Gastrocnemius medialis (tissue), 4 donors: ENCODE measurements around the gene SSTR5. TPM values are rescaled to one million over a fixed set of nuclear protein-coding genes. Genes with fewer than 3 reads are reported as not detected.

ENCODE experiments used
- ATAC-seq, 2 donors: fragments of 150-250 bp; one replicate each; pipeline ENCODE4 v1.9.1; 2016
- DNase-seq, 2 donors: peaks; one replicate each; pipeline ENCODE4 v3.0.0-alpha.2; 2019
- H3K27ac ChIP-seq, 4 donors: fragments of 200-600 bp; sonication (generic); 1 replicate in 1 of 4; 2 replicates in 3 of 4; pipeline ENCODE4 v1.5.1; 2016 to 2018; ENCODE audit warnings: mild to moderate bottlenecking in 2 of 4, moderate library complexity in 1 of 4
- H3K27me3 ChIP-seq, 3 donors: fragments of 200-600 bp; sonication (generic) in 2 of 3; 1 replicate in 1 of 3; 2 replicates in 2 of 3; pipeline versions ENCODE4 v1.5.1 to v1.6.0; 2016 to 2019; ENCODE audit warnings: mild to moderate bottlenecking in 1 of 3, moderate library complexity in 1 of 3
- H3K36me3 ChIP-seq, 2 donors: fragments of 200-600 bp; sonication (generic) in 1 of 2; one replicate each; pipeline ENCODE4 v1.5.1; 2017 to 2018
- H3K4me1 ChIP-seq, 2 donors: fragments of 200-600 bp; sonication (generic) in 1 of 2; one replicate each; pipeline ENCODE4 v1.5.1; 2016 to 2017; ENCODE audit warnings: mild to moderate bottlenecking in 2 of 2
- H3K4me3 ChIP-seq, 4 donors: fragments of 200-600 bp; sonication (generic) in 3 of 4; 1 replicate in 1 of 4; 2 replicates in 3 of 4; pipeline ENCODE4 v1.5.1; 2016 to 2019; ENCODE audit warnings: mild to moderate bottlenecking in 2 of 4
- H3K9me3 ChIP-seq, 3 donors: fragments of 200-600 bp; sonication (generic) in 2 of 3; 1 replicate in 1 of 3; 2 replicates in 2 of 3; pipeline ENCODE4 v1.5.1; 2016 to 2019
- POLR2A ChIP-seq, 2 donors: fragments of 450-650 bp; IDR thresholded peaks; one replicate each; pipeline ENCODE4 v1.6.1; 2017; ENCODE audit warnings: antibody characterized with exemption in 2 of 2, mild to moderate bottlenecking in 2 of 2, moderate library complexity in 2 of 2
- in situ Hi-C, 4 donors: fragments of 200-750 bp; cut with MboI; loops; one replicate each; pipeline versions ENCODE4 v1.15.0 to v1.8.0; 2017; ENCODE audit warnings: low sequenced_read_pairs in 4 of 4
- intact Hi-C: fragments of 100-400 bp; cut with DNase I; formaldehyde crosslinking; loops from one replicate; pipeline ENCODE4 v1.15.1; 2023; ENCODE audit warnings: low total_unique reads
- total RNA-seq, 4 donors: library from RNA; depleted of rRNA; stranded (reverse); fragments of >200 nt; gene quantifications; one replicate each; pipeline versions ENCODE4 v1.1.0 to v1.2.3, GENCODE V29; 2016
- TF ChIP-seq, protein P1 (sequence below), 5 experiments: fragments of 450-650 bp in 3 of 5; fragments of 200-600 bp in 2 of 5; sonication (generic) in 2 of 5; IDR thresholded peaks in 4 of 5; conservative IDR thresholded peaks in 1 of 5; 1 replicate in 4 of 5; 2 replicates in 1 of 5; pipeline ENCODE4 v1.5.1; 2016 to 2019; ENCODE audit warnings: antibody characterized with exemption in 5 of 5, mild to moderate bottlenecking in 3 of 5, moderate library complexity in 3 of 5

SSTR5 gene
- total RNA-seq, 4 donors from 2014 or later = 0.24 to 1.3 (median 0.33) TPM; not detected in 1

DNA sequence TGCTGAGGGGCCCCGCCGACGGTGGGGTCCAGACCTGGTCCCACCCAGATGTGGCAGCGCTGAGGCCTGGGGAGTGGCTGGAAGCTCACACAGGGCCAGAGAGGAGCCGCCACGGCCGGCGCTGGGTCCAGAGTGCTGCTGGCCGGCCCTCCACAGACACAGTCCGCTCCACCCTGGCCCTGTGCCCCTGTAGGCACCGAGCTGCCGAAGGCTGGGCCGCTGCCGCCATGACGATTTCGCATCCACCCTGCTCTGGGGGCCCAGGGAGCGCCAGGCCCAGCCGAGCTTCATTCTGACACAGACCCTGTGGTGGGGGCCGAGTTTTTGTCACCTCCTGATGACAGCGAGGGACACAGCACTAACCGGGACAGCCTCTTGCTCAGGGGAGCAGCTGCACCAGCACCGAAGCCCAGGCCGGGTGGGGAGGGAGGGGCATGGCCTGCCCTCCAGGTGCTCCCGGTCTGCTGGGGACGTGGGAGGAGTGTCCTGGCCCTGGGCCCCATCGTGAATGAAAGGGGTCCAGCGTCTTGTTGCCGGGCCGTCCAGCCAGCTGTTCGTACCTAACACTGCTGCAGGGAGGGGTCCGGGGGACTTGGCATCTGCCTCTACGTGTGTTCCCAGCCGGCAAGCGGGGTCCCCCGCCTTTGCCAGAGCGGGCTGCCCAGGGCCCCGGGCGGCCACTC lies 27.1 kb upstream of the SSTR5 start:
- no peak overlapping the region for H3K4me3 ChIP-seq
- peaks cover 0 to 4% of the 10 kb centered on the region in 2 donors for H3K4me1 ChIP-seq
- no peaks in the 10 kb centered on the region for H3K9me3 ChIP-seq
- ATAC-seq (no peak), DNase-seq (no peak)
- no peaks in the 10 kb centered on the region for H3K36me3 ChIP-seq
- H3K27ac ChIP-seq = no peak overlapping the region
- H3K27me3 ChIP-seq = peaks cover 54 to 81% (median 71%) of the 10 kb centered on the region in 3 donors
- in situ Hi-C loops = no loop called here
- intact Hi-C loops = no loop called here
- TF ChIP-seq POLR2A (IDR thresholded peaks at IDR 0.05) = no peak
- TF ChIP-seq, protein P1, sequence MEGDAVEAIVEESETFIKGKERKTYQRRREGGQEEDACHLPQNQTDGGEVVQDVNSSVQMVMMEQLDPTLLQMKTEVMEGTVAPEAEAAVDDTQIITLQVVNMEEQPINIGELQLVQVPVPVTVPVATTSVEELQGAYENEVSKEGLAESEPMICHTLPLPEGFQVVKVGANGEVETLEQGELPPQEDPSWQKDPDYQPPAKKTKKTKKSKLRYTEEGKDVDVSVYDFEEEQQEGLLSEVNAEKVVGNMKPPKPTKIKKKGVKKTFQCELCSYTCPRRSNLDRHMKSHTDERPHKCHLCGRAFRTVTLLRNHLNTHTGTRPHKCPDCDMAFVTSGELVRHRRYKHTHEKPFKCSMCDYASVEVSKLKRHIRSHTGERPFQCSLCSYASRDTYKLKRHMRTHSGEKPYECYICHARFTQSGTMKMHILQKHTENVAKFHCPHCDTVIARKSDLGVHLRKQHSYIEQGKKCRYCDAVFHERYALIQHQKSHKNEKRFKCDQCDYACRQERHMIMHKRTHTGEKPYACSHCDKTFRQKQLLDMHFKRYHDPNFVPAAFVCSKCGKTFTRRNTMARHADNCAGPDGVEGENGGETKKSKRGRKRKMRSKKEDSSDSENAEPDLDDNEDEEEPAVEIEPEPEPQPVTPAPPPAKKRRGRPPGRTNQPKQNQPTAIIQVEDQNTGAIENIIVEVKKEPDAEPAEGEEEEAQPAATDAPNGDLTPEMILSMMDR (IDR thresholded peaks at IDR 0.05 in 4 of 5, conservative IDR thresholded peaks at IDR 0.05 in 1 of 5) = no peak

DNA sequence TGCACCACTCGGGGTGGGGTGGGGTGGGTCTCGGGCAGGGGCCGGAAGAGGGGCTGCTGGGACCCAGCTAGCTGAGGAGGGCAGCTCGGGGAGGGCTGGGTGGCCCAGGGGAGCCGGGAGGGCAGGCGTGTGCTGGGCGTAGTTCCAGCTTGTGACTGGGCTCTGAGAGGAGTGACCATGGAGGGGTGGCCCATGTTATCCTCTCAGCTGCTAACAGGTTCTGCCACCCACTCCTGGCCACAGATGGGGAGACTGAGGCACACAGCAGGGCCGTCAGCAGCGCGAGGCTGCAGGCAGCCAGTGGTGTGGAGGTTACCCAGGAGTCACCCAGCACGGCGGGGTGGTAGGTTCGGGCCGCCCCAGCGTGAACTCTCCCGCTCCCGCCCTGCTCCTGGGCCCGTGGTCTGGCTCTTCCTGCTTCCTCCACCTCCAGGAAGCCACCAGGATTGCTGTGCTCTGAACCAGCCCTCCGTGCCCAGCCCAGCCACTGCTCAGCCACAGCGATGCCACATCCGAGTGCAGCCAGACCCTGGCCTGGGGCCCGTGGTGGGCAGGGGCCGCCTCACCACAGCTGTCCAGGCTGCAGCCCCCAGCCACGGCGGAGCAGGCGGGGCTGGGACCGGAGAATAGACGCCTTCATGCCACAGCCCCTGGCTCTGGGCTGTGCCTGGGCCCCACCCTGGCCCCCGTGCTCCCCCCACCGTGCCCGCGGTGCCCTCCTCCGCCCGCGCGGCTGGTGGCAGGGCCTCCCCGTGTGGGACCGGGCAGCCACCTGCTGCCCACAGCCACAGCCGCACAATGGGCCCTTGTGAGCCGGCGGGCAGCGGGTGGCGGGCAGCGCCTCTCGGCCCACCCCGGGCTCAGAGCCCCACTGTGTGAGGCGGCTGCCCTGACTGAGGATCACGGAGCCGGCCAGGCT lies 26.3 kb upstream of the SSTR5 start:
- Histone ChIP-seq H3K4me1 (peaks cover 0 to 4% of the 10 kb centered on the region in 2 donors), H3K27me3 (peaks cover 54 to 86% (median 71%) of the 10 kb centered on the region in 3 donors), H3K9me3 (no peaks in the 10 kb centered on the region), H3K4me3 (no peak overlapping the region), H3K27ac (no peak overlapping the region), H3K36me3 (no peaks in the 10 kb centered on the region)
- ATAC-seq = no peak
- DNase-seq = no peak
- TF ChIP-seq, protein P1 (IDR thresholded peaks at IDR 0.05 in 4 of 5, conservative IDR thresholded peaks at IDR 0.05 in 1 of 5) = no peak
- no peak for TF ChIP-seq POLR2A (IDR thresholded peaks at IDR 0.05)
- in situ Hi-C loops (no loop called here), intact Hi-C loops (no loop called here)

DNA sequence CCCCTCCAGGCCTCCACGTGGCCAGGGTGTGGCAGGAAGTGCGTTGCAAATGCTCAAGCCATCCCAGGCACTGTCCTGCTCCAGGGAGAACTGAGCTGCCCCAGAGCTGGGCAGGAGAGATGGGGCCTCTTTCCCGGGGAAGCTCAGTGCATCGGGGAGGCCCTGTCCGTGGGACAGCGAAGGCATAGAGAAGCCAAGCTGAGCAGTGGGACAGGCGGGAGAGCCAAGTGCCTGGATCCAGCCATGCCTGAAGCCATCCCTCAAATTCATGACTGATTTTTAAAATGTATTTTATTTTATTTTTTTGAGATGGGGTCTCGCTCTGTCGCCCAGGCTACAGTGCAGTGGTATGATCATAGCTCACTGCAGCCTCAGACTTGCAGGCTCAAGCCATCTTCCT lies 25.4 kb upstream of the SSTR5 start:
- ATAC-seq (no peak), DNase-seq (no peak)
- no peak overlapping the region for H3K4me3 ChIP-seq
- peaks cover 50 to 81% (median 63%) of the 10 kb centered on the region in 3 donors for H3K27me3 ChIP-seq
- intact Hi-C loops = no loop called here
- no peaks in the 10 kb centered on the region for H3K36me3 ChIP-seq
- peaks cover 0 to 4% of the 10 kb centered on the region in 2 donors for H3K4me1 ChIP-seq
- H3K27ac ChIP-seq = no peak overlapping the region
- in situ Hi-C loops = no loop called here
- no peak for TF ChIP-seq POLR2A (IDR thresholded peaks at IDR 0.05)
- TF ChIP-seq, protein P1 (IDR thresholded peaks at IDR 0.05 in 4 of 5, conservative IDR thresholded peaks at IDR 0.05 in 1 of 5) = no peak
- H3K9me3 ChIP-seq = no peaks in the 10 kb centered on the region

DNA sequence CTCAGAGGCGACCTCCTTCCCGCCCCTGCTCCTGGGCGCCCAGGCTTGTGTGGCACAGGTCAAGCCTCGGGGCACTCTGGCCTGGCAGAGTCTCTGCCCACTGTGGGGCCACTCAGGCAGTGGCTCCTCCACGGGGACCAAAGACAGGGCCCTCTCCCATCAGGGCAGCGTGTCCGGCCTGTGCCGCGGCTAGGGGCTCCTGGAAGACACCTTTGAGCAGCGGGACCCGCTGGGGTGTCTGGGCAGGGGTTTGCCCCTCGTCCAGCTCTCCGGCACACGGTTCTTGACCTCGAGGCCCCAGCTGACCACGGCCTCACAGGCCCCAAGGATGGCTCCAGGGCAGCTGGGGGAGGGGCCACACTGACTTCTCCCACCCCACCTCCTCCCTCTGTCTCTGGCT lies 24.7 kb upstream of the SSTR5 start:
- ATAC-seq = no peak

More for the DNA sequence above, 24.7 kb upstream of the SSTR5 start:
- in situ Hi-C loops (no loop called here), intact Hi-C loops (no loop called here)
- DNase-seq = no peak
- Histone ChIP-seq H3K27ac (no peak overlapping the region), H3K27me3 (peaks cover 50 to 77% (median 62%) of the 10 kb centered on the region in 3 donors), H3K4me3 (no peak overlapping the region), H3K36me3 (no peaks in the 10 kb centered on the region), H3K4me1 (peaks cover 0 to 4% of the 10 kb centered on the region in 2 donors), H3K9me3 (no peaks in the 10 kb centered on the region)
- no peak for TF ChIP-seq POLR2A (IDR thresholded peaks at IDR 0.05)
- TF ChIP-seq, protein P1 (IDR thresholded peaks at IDR 0.05 in 4 of 5, conservative IDR thresholded peaks at IDR 0.05 in 1 of 5) = no peak
